NB4 (cell line): ENCODE data around the gene TMEM181.

Experiments
- DNase-seq: peaks from one replicate; pipeline ENCODE4 v3.0.0; 2010; ENCODE audit warnings: low read depth
- H3K4me3 ChIP-seq: one replicate; pipeline ENCODE4 v1.5.1; 2011; ENCODE audit warnings: mild to moderate bottlenecking, low read depth, low read length, moderate library complexity
- CTCF ChIP-seq: IDR thresholded peaks from one replicate; pipeline ENCODE4 v1.5.1; 2012; ENCODE audit warnings: low read depth, low read length
- MAX ChIP-seq: IDR thresholded peaks from 2 replicates; pipeline ENCODE4 v1.6.1; 2011; ENCODE audit warnings: low read depth, low read length
- MYC ChIP-seq: IDR thresholded peaks from 2 replicates; pipeline ENCODE4 v1.6.1; 2011; ENCODE audit warnings: low read depth, low read length
- POLR2A ChIP-seq: IDR thresholded peaks from 2 replicates; pipeline ENCODE4 v1.6.1; 2011; ENCODE audit warnings: mild to moderate bottlenecking; ENCODE audit not compliant: insufficient read length; ENCODE audit errors: extremely low read depth

Gene TMEM181

GRCh38 chr6:158619922-158620801 is 60.3 kb downstream of the TMEM181 start:
- H3K4me3 ChIP-seq, result no peak overlapping the region
- TF ChIP-seq MYC (no peak), MAX (no peak), POLR2A (no peak), CTCF (no peak)
- DNase-seq, result no peak

GRCh38 chr6:158620963-158621693 is 61.2 kb downstream of the TMEM181 start:
- DNase-seq, result no peak
- H3K4me3 ChIP-seq, result no peak overlapping the region
- TF ChIP-seq MAX (no peak), POLR2A (no peak), MYC (no peak), CTCF (no peak)

- TF ChIP-seq POLR2A (no peak), MYC (no peak), CTCF (no peak), MAX (no peak)
- no peak for DNase-seq
- no peak overlapping the region for H3K4me3 ChIP-seq
Measured at GRCh38 chr6:158621694-158622544, 62.0 kb downstream of the TMEM181 start.

- H3K4me3 ChIP-seq, result no peak overlapping the region
- no peak for DNase-seq
- no peak for TF ChIP-seq CTCF
- no peak for TF ChIP-seq MAX
- no peak for TF ChIP-seq POLR2A
- TF ChIP-seq MYC, result no peak
Measured at GRCh38 chr6:158622545-158623190, 62.8 kb downstream of the TMEM181 start.
